Fibroblast of skin of back (primary cell): ENCODE data around the gene ANKS1B.

Experiments
- DNase-seq: peaks from one replicate; pipeline ENCODE4 v3.0.0-alpha.2; 2013

The ANKS1B gene

GRCh38 chr12:98799822-98800221 is 1184.9 kb downstream of the ANKS1B start:
- no peak for DNase-seq

- DNase-seq, result no peak
These were observed 1185.5 kb downstream of the ANKS1B start for GRCh38 chr12:98799146-98799810.

GRCh38 chr12:98797200-98797599 is 1187.5 kb downstream of the ANKS1B start:
- DNase-seq, result no peak

GRCh38 chr12:98796745-98797144 is 1188.0 kb downstream of the ANKS1B start:
- no peak for DNase-seq

- DNase-seq, result no peak
These were observed 1191.6 kb downstream of the ANKS1B start for GRCh38 chr12:98793121-98793520.

- no peak for DNase-seq
These were observed 1193.3 kb downstream of the ANKS1B start for GRCh38 chr12:98791406-98791805.

- no peak for DNase-seq
These were observed 1196.3 kb downstream of the ANKS1B start for GRCh38 chr12:98788396-98788795.

- DNase-seq, result no peak
These were observed 1198.1 kb downstream of the ANKS1B start for GRCh38 chr12:98786653-98787052.

GRCh38 chr12:98783420-98783819 is 1201.3 kb downstream of the ANKS1B start:
- no peak for DNase-seq

GRCh38 chr12:98780261-98780660 is 1204.5 kb downstream of the ANKS1B start:
- peak; percentile 49 for DNase-seq

- DNase-seq, result no peak
These were observed 1211.9 kb downstream of the ANKS1B start for GRCh38 chr12:98772818-98773217.

GRCh38 chr12:98771811-98772752 is 1212.7 kb downstream of the ANKS1B start:
- DNase-seq, result no peak

- no peak for DNase-seq
These were observed 1214.5 kb downstream of the ANKS1B start for GRCh38 chr12:98770230-98770629.

- no peak for DNase-seq
These were observed 1215.7 kb downstream of the ANKS1B start for GRCh38 chr12:98769068-98769467.

- no peak for DNase-seq
These were observed 1217.5 kb downstream of the ANKS1B start for GRCh38 chr12:98767248-98767647.

GRCh38 chr12:98763656-98764055 is 1221.1 kb downstream of the ANKS1B start:
- no peak for DNase-seq

GRCh38 chr12:98758331-98758730 is 1226.4 kb downstream of the ANKS1B start:
- peak; percentile 49 for DNase-seq

GRCh38 chr12:98757455-98757854 is 1227.3 kb downstream of the ANKS1B start:
- no peak for DNase-seq

- peak; percentile 91 for DNase-seq
These were observed 1228.9 kb downstream of the ANKS1B start for GRCh38 chr12:98755855-98756254.

- peak; percentile 69 for DNase-seq
These were observed 1230.6 kb downstream of the ANKS1B start for GRCh38 chr12:98754095-98754494.

GRCh38 chr12:98752726-98753125 is 1232.0 kb downstream of the ANKS1B start:
- DNase-seq, result peak; percentile 82

GRCh38 chr12:98751580-98752115 is 1233.1 kb downstream of the ANKS1B start:
- DNase-seq, result no peak

GRCh38 chr12:98750511-98750910 is 1234.2 kb downstream of the ANKS1B start:
- no peak for DNase-seq

GRCh38 chr12:98748463-98748862 is 1236.3 kb downstream of the ANKS1B start:
- no peak for DNase-seq
